GM19463 (cell line): Measurements from ENCODE around the gene FN3K.

Experiments
- ATAC-seq: cut with Tn5 transposase; IDR thresholded peaks from one replicate; pipeline ENCODE4 v1.9.1; 2021; ENCODE audit warnings: mild to moderate bottlenecking, moderate library complexity; ENCODE audit not compliant: unreplicated experiment

The FN3K gene

DNA sequence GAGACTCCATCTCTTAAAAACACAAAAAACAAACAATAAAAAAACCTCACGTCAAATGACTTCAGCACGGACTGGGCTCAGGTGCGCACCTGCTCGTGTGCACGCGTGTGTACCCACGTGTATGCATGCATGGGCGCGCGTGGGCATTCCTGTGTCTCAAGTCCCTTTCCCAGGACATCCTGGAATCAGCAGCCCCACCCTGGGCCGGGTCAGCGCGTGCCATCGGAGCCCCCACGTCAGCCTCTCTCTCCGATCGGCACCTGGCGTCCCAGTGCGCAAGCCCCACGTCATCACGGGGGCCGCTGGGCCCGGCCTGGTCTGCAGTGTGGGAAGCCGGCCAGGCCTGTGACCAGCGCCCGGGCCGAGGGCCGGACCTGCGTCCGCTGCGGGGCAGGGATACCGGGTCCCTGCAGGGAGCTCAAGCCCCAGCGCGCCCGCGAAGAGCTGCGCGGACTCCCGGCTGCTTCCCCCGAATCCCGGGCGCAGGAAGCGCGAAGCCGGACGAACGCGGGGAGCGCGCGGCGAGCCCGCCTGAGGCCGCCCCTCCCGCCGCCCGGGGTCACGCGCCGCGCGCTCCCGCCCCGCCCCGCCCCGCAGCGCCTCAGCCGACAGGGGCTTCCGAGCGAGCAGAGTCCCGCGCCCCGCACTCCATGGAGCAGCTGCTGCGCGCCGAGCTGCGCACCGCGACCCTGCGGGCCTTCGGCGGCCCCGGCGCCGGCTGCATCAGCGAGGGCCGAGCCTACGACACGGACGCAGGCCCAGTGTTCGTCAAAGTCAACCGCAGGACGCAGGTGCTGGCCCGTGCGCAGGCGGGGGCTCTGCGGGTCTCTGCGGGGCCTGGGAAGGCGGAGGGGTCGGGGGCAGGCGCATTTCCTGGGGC lies at the start of gene FN3K:
FN3K (plus strand) TSS at position 629 of the 880 bp plus-strand sequence; CDS start at position 651, 22 bp downstream.
- ATAC-seq = no peak

DNA sequence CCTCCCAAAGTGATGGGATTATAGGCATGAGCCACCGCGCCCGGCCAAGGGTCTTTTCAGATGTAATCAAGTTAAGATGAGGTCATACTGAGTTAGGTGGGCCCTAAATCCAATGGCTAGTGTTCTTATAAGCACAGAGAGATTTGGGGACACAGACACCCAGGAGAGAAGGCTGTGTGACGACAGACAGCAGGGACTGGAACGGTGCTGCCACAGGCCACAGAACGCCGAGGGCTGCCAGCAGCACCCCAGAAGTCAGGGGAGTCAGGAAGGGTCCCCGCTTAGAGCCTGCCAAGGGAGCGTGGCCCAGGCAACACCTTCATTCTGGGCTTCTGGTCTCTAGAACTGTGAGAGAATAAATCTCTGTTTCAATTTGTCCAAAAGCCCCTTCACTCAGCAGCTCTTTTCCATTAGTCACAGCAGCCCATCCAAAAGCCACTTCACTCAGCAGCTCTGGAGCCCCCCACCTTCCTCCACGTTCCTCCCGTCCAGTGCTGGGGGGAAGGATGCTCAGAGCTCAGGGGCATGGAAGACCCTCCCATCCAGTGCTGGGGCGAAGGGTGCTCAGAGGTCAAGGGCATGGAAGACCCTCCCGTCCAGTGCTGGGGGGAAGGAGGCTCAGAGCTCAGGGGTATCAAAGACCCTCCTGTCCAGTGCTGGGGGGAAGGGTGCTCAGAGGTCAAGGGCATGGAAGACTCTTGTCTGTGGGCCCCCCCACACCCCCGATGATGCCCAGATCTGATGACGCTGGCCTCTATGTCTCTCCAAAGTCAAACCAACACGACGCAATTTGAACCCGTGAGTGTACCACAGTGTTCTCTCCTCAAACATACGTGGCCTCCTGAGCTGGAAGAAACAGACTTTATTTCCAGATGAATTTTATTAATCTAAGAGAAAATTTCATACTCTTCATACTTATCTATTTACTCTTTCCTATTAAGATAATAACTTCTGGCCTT lies 48.8 kb upstream of the FN3K start:
- no peak for ATAC-seq

DNA sequence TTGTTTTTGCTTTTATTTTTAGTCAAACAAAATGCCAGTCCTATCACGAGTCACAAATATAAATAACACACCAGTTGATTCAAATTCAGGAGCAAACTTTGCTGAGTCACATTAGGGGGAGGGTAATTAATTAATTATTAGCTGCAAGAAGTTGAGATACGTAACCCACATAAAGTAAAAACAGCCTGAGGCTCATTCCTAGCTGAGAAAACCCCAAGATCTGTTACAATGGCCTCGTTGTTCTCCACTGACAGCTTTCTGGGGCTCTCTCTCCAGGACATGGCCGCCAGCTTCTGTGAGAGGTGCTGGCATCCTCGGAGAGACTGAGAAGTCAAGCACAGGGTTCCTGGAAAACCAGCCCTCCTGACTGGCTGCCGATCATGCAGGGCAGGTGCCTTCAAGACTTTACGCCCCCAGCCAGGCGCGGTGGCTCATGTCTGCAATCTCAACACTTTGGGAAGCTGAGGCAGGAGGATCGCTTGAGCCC lies 48.0 kb upstream of the FN3K start:
- no peak for ATAC-seq

DNA sequence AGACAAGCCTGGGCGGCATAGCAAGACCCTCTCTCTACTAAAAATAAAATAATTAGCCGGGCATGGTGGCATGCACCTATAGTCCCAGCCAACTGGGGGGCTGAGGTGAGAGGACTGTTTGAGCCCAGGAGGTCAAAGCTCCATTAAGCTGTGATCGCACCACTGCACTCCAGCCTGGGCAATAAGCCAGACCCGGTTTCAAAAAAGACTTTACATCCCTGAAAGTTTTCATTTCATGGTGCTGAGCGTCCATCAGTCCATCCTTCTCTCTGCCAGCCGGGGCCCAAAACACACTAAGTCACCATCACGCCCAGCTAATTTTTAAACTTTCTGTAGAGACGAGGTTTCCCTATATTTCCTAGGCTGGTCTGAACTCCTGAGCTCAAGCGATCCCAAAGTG lies 47.5 kb upstream of the FN3K start:
- ATAC-seq = no peak

DNA sequence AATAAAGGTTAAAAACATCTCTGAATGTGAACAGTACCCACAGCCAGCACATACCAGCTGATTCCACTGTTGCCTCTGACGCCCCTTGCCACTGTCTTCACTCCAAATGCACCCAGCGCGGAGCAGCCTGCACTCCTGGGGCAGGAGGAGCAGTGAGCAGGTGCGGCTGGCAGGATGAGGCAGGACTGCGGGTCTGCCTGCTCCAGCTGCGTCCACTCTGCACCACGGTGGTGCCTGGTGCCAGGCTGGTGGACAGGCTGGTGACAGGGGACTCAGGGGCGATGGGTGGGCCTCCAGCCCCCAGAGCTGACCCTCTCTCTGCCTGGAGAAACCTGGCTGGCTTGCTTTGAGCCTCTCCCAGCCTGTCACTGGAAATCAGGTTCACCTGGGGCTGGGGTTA lies 46.3 kb upstream of the FN3K start:
- ATAC-seq = no peak

DNA sequence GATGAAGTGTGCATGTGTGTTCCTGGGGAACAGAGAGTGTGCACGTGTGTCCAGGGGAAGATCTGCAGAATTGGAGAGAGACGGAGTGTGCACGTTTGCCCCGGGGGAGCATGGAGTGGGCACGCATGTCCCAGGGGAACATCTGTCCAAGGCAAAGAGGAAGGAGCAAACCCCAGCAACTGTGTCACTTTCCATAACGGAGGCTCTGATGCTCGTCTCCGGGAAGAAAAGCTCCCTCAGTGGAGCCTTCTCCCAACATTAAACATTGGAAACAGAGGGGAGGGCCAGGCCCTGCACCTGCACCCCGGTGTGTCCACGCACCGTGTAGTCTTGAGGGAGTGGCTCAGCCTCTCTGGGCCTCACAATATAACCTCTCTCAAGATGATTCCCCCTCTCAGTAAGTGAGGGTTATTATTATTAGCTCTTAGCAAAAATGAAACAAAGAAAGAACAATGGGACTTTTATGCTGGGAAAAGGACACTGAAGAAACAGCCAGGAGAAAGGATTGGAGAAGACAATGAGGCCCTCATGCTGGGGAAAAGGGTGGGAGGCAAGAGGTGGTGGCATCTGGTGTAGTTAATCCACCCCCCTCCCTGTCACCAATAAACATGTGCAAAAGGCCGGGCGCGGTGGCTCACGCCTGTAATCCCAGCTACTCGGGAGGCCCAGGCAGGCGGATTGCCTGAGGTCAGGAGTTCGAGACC lies 44.5 kb upstream of the FN3K start:
- ATAC-seq = no peak

DNA sequence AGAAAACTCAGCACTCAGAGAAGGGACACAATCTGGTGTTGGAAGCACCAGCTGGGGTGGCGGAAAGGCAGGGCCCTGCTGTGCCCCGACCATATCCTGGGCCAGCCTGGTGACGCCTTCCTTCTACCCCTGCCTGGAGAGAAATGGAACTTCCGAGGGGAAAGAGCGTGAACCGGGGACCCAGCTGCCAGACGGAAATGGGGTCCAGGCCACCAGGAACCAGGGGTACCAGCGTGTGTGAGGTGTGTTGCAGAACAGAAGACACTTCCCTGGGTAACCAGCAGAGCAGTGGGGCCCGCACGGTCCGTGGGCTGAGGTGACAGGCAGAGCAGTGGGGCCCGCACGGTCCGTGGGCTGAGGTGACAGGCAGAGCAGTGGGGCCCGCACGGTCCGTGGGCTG lies 43.7 kb upstream of the FN3K start:
- no peak for ATAC-seq

DNA sequence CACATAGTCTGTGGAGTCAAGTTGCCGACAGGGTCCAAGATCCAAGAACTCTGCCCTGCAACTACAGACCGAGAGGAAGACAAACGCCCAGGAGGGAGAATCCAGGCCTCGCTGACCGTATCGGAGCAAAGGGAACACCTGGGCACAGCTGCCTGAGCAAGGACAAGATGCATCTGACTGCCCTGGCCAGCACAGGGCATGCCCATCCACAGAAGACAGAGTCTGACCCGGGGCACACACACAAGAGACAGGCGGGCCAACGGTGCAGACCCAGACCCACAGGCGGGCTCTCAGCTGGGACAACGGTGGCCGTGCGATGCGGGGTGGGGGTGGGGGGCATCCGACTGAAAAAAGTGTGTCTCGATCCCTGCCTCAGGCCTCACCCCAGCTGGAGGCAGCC lies 43.1 kb upstream of the FN3K start:
- ATAC-seq = no peak

DNA sequence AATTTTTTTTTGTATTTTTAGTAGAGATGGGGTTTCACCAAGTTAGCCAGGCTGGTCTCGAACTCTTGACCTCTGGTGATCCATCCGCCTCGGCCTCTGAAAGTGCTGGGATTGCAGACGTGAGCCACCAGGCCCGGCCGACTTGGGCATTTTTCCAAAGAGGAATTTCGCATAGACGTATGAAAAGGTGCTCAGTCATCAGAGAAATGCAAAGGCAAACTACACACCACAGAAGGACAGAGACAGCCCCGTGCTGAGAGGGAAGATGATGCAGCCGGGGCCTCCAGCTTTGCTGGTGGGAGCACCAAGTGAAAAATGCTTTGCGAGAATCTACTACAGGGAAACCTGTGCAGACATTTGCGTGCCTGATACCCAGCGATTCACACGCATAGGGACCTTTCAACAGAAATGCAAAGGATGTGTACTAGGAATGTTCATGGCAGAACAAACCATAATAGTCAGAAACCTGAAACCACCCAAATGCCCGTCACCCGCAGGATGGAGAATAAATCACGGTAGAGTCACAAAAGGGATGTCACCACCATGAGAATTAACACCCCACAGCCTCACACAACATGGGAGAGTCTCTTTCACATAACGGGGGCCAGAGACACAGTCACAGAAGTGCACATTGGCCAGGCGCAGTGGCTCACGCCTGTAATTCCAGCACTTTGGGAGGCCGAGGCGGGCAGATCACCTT lies 42.1 kb upstream of the FN3K start:
- no peak for ATAC-seq

DNA sequence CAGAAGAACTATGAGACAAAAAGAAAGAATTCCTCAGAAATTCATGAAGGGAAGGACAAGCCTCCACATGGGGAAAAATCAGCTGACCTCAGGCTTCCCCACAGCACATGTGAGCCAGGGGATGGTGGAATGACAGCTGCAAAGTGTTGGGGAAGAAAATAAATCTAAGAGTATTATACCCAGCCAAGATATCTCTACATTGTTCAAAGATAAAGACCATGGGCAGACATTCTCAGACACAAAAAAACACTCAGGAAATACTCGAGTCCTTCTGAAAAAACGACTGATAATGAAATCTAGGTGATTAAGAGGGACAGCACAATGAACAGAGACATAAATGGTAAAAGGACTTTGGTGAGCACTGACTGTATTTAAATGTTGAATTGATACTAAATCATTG lies 40.8 kb upstream of the FN3K start:
- no peak for ATAC-seq

DNA sequence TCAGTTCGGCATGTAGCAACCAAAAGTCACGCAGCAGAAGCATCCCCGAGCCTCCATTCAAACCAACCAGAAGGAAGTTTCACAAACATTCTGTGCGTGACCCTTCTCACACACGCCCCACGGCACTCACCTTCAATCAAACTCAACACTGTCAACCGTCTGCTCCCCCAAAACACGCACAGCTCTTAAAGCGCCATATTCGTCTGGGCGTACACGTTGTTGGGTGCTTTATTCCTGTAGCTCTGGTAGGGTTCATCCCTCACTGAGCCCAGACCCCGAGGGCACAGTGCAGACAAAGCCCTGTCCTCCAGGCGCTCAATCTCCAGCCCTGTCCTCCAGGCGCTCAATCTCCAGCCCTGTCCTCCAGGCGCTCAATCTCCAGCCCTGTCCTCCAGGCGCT lies 39.2 kb upstream of the FN3K start:
- no peak for ATAC-seq

DNA sequence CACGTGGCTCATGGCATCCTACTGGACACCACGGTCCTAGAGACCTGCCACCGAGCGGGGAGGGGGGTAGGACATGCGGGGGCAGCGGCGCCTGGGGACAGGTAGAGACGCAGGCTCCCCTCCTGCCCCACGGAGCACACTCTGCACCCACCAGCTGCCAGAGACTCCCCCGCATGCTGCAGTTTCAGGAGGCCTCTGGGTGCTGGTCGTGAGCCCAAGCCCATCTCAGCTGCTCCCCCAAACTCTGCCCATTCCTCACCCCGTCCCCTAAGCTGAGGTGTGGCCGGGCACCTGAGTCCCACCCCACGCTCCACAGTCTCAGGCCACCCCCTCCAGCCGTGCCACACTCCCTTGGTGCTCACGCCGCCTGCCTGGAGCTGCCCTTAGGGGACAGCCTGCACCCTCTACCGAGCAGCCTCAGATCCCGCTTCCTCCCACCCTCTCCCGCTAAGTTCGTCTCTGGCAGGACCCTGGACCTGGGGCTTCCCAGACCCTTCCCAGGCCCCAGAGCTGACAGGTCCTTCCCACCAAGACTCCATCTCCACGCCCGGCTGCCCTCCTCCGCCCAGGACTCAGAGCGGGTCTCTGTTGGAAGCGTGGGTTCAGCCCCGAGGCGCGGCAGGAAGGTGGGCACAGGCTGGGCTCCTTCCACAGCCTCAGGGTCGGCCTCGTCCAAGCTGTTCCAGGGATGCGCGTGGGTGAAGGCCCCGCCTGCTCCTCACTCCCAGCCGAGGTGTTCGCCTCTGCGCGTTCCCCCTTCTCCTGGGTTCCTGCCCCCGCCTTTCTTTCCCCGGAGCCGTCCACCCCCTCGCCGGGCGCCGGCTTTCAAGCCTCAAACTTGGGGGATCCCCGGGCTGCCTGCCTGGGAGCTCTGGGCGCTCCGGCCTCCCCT lies 38.3 kb upstream of the FN3K start:
- ATAC-seq = no peak

DNA sequence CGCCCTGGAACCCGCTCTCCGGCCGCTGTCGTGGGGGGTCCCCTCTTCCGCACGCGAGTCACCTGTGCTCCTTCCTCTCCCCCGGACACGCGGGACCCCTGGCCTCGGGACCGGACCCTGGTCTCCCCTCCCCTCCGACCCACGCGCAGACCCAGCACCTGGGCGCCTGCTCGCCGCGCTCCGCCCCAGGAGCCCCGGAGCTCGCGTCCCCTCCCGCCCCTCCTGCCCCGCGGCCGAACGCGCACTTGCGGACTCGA lies 37.7 kb upstream of the FN3K start:
- no peak for ATAC-seq

DNA sequence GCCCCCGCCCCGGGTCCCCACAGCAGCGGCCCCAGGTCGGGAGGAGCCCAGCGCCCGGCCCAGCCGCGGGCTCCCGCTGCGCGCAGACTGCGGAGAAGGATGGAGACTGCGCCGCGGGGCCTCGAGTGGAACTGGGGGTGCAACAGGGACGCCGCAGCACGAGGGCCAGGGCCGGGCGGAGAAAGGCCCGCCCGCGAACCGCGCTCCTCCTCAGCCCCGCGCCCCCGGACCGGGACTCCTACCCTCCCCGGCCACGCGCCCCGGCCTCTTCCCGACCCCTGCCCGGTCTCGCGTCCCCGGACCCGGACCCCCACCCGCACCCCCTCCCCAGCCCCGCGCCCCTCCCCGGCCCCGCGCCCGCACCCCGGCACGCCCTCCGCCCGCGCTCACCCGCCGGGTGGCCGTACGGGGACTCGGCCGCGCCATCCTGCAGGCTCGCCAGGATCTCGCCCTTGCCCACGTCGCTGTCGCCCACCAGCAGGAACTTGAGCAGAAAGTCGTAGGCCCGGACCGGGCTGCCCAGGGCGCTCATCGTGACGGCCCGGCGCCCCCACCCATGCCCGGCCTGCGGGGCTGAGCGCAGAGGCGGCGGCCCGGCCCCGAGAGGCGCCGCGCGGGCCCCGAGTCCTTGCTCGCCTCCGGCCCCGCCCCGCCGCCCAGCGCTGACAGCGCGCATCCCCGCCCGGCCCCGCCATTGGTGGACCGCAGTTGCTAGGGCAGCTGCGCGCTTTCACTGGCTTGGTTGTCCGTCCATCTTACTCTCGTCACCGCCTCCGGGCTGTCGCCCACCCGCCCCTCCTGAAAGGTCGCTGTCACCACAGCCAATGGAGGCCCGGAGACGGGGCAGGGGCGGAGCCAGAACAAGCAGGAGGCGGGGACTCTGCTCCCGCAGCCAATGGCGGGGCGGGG lies 37.1 kb upstream of the FN3K start, which contains the start of gene RAB40B:
RAB40B (minus strand) TSS at position 634 of the 909 bp plus-strand sequence; CDS start at position 532, 102 bp downstream.
- peak; percentile 94 for ATAC-seq

DNA sequence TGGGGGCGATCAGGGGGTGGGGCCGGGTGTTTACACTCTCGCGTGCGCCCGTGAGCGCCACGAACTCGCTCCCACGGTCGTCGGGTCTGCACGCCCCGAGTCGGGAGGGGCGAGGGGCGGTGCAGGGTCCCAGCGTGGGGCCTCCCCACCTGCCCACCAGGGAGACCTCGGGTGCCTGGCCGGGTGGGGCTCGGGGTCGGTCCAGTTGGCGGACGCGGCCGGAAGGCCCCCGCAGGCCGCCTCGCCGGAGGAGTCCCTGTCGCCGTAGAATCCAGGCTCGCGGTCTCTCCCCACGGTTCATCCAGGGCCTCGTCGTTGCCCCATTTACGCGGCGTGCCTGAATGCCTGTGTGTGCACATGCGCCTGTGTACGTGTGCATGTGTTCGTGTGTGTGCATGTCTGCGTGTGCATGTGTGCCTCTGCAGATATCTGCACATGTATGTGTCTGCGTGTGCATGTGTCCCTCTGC lies 36.4 kb upstream of the FN3K start:
- no peak for ATAC-seq

DNA sequence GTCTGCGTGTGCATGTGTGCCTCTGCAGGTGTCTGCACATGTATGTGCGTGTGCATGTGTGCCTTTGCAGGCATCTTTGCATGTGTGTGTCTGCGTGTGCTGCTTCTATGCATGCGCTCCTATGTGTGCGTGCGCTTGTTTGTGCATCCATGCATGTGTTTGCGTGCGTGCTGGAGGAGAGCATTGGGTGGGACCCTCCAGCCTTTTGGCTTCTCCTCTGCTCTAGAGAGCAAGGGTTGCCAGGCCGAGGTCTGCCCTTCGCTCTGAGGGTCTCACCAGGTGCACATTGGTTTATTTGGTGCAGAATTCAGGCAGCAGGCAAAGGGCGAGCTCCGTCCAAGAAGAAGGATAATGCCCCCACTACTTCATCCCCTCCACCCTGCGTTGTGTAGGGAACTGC lies 35.9 kb upstream of the FN3K start:
- no peak for ATAC-seq

DNA sequence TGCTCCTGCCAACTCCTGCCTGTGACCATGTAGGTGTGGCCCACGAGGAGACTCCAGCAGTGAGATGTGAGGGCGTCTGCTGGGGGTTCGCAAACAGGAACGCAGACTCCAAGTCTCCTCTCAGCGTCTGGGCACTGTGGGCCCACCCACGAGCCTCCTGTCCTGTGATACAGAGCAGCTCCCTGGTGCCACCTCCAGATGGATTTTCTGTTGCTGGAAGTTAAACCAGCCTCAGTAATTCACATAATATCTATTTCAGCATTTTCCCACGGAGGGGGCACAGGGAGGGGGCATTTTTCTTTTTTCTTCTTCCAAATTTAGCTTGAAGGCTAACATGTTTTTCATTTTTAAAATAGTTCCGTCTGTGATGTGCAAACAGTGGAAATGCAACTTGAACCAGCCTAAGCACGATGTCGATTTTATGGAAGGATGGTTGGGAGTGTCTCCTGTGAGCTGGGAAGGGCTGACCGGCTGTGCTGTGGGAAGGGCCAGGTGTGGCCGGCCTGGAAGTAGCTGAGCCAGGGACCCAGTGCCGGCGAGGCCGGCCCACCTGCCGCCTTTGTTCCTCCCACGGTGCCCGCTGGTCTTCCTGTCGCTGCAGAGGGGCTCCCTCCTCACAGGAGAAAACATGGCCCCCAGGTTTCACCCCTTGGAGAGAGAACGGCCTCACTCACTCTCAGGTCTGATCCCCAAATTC lies 33.0 kb upstream of the FN3K start:
- no peak for ATAC-seq
